NCI-H2171 (cell line): ENCODE data around the gene LYVE1.

Experiments
- DNase-seq: peaks from one replicate; lab custom pipeline; 2025; lab: John Stamatoyannopoulos, UW

LYVE1 gene

GRCh38 chr11:10558288-10558687 lies 10.2 kb downstream of the LYVE1 start:
- DNase-seq = no peak

DNA sequence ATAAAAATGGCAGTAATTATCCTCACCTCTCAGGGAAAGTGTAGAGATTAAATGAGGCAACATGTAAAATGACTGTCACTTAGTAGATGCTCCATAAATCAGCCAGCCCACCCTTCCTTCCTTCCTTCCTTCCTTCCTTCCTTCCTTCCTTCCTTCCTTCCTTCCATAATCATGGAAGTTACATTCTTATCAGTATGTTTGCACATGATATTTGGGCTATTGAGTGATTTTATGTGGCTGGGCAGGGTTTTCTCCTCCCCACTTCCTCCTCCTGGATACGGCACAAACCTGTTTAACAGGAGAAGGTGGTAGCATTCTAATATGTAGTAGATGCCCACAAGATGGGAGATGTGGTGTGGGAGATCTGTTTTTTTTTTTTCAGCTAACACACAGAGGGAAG lies 11.9 kb downstream of the LYVE1 start:
- no peak for DNase-seq

GRCh38 chr11:10551845-10552352 lies 16.6 kb downstream of the LYVE1 start:
- DNase-seq = no peak

- DNase-seq = no peak
These were observed 17.2 kb downstream of the LYVE1 start for GRCh38 chr11:10551290-10551592.

- DNase-seq = no peak
These were observed 17.8 kb downstream of the LYVE1 start for GRCh38 chr11:10550503-10551289.

GRCh38 chr11:10544491-10545465 lies 23.7 kb downstream of the LYVE1 start:
- no peak for DNase-seq

DNA sequence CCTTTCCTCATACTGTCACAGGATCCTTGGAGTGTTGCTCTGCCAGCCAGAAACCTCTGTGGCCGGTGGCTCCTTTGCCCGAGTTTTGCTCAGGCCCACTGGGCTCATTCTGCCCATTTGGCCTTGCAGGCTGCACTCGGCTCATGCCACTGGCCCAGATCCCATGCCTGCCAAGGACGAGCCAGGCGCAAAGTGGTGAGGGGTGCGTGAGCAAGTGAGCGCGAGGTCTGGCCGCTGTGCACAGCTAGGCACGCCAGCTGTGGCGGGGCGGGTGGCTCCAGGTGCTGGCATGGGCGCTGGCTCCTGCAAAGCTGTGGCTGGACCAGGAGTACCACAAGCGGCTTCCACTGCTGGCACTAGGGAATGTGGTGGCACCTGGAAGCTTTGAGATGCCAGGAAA lies 24.7 kb downstream of the LYVE1 start:
- no peak for DNase-seq

DNA sequence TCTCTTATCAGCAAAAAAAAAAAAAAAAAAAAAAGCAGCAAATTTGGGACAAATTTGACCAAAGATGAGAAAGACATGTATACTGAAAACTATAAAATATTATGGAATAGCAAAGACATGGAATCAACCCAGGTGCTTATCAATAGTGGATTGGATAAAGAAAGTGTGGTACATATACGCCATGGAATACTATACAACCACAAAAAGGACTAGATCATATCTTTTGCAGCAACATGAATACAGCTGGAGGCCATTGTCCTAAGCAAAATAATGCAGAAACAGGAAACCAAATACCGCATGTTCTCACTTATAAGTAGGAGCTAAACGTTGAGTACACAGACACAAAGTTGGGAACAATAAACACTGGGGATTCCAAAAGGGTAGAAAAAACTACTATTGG lies 25.7 kb downstream of the LYVE1 start:
- DNase-seq = no peak

DNA sequence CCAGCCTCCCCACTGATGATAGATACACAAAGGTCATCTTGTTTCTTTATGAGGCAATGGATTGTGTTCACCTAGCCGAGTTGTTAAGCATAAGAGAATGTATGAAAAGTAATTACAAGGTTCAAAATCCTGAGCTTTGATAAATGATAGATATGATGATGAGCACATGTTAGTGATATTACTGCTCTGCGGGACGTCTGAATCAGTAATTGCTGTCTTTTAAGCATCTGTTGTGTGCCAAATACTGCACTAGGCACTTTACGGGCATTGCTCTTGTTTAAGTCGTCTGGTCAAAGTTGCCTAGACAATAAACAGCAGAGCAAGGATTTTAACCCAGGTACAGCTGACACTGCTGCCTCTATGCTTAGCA lies 26.9 kb downstream of the LYVE1 start:
- DNase-seq = no peak

DNA sequence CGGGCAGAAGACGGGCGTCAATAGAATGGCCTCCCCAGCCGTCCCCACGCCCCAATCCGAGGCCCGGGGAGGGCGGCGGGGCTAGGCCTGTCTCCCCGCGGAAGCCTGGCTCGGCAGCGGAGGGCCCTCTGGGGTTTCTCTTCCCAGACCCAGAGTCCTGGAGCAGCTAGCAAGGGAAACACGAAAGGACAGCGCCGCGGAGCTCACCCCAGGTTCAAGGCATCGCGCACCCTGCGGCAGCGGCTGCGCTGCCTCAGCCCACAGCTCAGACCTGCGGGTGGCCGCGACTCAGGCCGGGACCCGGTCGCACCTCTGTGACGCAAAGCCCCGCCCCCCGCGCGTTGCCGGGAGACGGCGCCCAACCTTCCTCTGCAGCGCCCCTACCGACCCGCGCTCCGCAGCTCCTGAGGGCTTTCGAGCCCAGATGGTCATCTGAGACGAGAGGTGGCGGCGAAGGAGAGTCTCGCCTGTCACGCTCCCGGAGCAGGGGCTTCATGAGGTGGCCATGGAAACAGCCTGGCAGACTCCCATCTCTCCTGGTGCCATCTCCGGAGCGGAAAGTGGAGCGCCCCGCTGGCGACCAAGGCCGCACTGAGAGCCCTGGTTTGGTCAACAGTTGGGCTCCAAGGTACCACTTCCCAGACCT lies 27.4 kb downstream of the LYVE1 start, which contains the start of gene RNF141:
RNF141 (minus strand) TSS at position 273 of the 646 bp plus-strand sequence. CDS start 7,029 bp downstream, outside the sequence.
- peak; percentile 86 for DNase-seq

GRCh38 chr11:10540546-10540914 lies 27.9 kb downstream of the LYVE1 start:
- no peak for DNase-seq

- DNase-seq = no peak
These were observed 29.1 kb downstream of the LYVE1 start for GRCh38 chr11:10539339-10539738.

GRCh38 chr11:10538924-10539323 lies 29.5 kb downstream of the LYVE1 start:
- DNase-seq = no peak

GRCh38 chr11:10537600-10537999 lies 30.9 kb downstream of the LYVE1 start:
- no peak for DNase-seq

DNA sequence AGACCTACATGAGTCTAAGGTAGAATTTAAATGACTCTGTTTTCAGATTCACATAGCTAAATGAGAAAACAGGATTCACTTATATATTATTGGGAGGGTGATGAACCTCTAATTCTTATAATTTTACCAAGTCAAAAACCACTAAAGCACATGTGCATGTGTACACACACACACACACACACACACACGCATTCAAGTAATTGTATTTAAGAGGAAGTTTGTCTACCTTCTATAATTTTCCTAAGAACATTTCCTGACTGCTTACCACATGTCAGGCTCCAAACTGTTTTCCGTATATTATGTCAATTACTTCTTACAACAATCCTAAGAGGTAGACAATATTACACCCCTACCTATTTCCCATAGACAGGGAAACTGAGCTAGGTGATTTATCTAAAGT lies 34.1 kb downstream of the LYVE1 start:
- no peak for DNase-seq

DNA sequence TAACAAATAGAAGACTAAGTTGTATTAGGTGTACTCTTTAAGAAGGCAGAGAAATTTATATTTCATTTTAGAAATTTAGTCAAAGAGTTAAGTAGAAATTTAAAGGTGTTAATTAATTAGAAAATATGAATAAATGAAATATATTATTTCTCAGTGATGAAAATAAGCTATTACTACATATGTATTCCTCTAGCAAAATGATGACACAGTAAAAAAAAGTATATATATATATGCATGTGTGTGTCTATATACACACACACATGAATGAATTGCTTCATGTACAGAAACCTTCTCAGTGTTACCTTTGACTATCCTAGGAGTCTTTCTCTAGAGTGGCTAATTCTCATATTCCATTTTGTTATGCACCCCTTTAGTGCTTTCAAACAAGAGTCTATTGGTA lies 35.1 kb downstream of the LYVE1 start:
- no peak for DNase-seq

GRCh38 chr11:10532526-10532925 lies 35.9 kb downstream of the LYVE1 start:
- DNase-seq = no peak

DNA sequence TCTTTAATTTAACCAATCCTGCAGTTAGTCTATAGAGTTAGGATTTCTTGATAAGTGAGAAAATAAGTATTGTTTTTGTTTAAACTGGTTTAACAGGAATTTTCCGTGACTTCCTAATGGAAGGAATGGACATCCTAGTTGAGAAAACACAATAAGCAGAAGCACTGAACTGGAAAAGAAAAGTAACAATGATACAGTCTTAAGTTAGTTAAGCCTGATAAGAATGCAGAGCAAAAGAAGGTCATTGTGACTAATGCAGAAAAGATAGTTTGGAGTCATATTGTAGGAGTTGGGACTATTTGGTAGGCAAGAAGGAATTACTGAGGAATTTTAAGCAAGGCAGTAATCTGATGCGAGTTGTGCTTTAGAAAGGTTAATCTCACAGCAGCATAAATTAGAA lies 39.2 kb downstream of the LYVE1 start:
- no peak for DNase-seq

DNA sequence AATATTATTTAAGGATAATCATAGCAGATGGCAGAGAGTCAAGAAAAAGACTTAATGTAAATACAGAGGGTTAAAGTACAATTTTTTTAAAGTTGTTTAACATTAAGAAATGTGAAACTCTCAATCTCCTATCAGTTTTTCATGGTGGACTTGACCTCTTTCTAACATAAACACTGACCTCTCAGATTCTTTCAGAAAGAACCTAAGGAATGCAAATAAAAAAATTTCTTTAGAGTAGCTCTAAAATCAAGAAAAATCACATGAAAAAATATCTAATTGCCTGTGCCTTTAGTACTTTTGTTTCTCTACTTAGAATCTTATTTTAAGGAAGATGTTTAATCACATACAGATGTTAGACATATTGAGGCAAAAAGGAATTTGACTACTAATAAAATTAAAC lies 40.3 kb downstream of the LYVE1 start:
- no peak for DNase-seq

GRCh38 chr11:10526974-10527918 lies 41.2 kb downstream of the LYVE1 start:
- DNase-seq = no peak

GRCh38 chr11:10524471-10524870 lies 44.0 kb downstream of the LYVE1 start:
- DNase-seq = no peak
